Ascending aorta (tissue), 2 donors: ENCODE data around the gene APEH. TPM values are rescaled to one million over a fixed set of nuclear protein-coding genes. Genes with fewer than 3 reads are reported as not detected.

ENCODE experiments used
- DNase-seq, 2 donors: peaks; one replicate each; pipeline ENCODE4 v3.0.0-alpha.2; 2019; ENCODE audit warnings: low spot score in 2 of 2
- H3K27ac ChIP-seq, 2 donors: fragments of 200-600 bp; sonication (generic); one replicate each; pipeline ENCODE4 v1.5.1; 2016 to 2017; ENCODE audit warnings: mild to moderate bottlenecking in 1 of 2
- H3K27me3 ChIP-seq: fragments of 200-600 bp; sonication (generic); one replicate; pipeline ENCODE4 v1.5.1; 2017
- H3K36me3 ChIP-seq, 2 donors: fragments of 200-600 bp; sonication (generic); one replicate each; pipeline ENCODE4 v1.5.1; 2016
- H3K4me1 ChIP-seq, 2 donors: fragments of 200-600 bp; sonication (generic); one replicate each; pipeline ENCODE4 v1.5.1; 2016 to 2017; ENCODE audit warnings: mild to moderate bottlenecking in 1 of 2
- H3K4me3 ChIP-seq, 2 donors: fragments of 200-600 bp; sonication (generic); one replicate each; pipeline ENCODE4 v1.5.1; 2016 to 2017; ENCODE audit warnings: mild to moderate bottlenecking in 1 of 2
- H3K9me3 ChIP-seq, 2 donors: fragments of 200-600 bp; sonication (generic); one replicate each; pipeline ENCODE4 v1.5.1; 2016
- intact Hi-C: fragments of 100-400 bp; cut with DNase I; formaldehyde crosslinking; loops from one replicate; pipeline ENCODE4 v1.15.1; 2023
- total RNA-seq: library from RNA; depleted of rRNA; stranded (reverse); fragments of >200 nt; gene quantifications from one replicate; pipeline ENCODE4 v1.1.0, GENCODE V29; 2016
- TF ChIP-seq, protein P1 (sequence below), 3 experiments: fragments of 200-600 bp in 2 of 3; fragments of 450-650 bp in 1 of 3; sonication (generic) in 2 of 3; IDR thresholded peaks; one replicate each; pipeline ENCODE4 v1.5.1; 2016 to 2019; ENCODE audit warnings: antibody characterized with exemption in 3 of 3, mild to moderate bottlenecking in 1 of 3, moderate library complexity in 1 of 3

The APEH gene
- total RNA-seq, 1 donor from 2014 or later, result 79.5 TPM

DNA sequence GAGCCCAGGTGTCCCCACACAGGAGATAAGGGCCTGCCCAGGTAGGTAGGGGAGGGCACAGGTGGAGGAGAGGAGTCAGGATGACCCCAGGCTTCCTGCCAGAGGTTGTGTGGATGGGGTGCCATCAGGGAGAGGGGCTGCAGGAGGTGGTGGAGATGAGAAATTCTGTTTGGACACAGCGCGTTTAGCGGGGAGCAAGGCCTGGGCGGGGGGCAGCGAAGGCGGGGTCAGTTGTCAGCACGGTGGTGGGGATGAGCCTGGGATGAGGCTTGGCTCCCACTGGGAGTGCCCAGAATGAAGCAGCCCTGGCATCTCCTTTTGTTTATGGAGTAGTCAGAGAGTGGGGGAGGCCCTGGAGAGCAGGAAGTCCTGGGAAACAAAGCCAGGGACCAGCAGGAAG, 29.8 kb downstream of the APEH start:
- TF ChIP-seq, protein P1, sequence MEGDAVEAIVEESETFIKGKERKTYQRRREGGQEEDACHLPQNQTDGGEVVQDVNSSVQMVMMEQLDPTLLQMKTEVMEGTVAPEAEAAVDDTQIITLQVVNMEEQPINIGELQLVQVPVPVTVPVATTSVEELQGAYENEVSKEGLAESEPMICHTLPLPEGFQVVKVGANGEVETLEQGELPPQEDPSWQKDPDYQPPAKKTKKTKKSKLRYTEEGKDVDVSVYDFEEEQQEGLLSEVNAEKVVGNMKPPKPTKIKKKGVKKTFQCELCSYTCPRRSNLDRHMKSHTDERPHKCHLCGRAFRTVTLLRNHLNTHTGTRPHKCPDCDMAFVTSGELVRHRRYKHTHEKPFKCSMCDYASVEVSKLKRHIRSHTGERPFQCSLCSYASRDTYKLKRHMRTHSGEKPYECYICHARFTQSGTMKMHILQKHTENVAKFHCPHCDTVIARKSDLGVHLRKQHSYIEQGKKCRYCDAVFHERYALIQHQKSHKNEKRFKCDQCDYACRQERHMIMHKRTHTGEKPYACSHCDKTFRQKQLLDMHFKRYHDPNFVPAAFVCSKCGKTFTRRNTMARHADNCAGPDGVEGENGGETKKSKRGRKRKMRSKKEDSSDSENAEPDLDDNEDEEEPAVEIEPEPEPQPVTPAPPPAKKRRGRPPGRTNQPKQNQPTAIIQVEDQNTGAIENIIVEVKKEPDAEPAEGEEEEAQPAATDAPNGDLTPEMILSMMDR (IDR thresholded peaks at IDR 0.05), result no peak
- Histone ChIP-seq H3K27ac (no peak overlapping the region), H3K27me3 (no peaks in the 10 kb centered on the region), H3K4me3 (no peak overlapping the region), H3K9me3 (no peaks in the 10 kb centered on the region), H3K4me1 (no peaks in the 10 kb centered on the region), H3K36me3 (peaks cover 34 to 71% of the 10 kb centered on the region in 2 donors)
- no peak for DNase-seq
- intact Hi-C loops, result loop anchor here (2.0 kb wide), 1 partner anchor 135 kb away; no protein-coding TSS in a partner anchor

DNA sequence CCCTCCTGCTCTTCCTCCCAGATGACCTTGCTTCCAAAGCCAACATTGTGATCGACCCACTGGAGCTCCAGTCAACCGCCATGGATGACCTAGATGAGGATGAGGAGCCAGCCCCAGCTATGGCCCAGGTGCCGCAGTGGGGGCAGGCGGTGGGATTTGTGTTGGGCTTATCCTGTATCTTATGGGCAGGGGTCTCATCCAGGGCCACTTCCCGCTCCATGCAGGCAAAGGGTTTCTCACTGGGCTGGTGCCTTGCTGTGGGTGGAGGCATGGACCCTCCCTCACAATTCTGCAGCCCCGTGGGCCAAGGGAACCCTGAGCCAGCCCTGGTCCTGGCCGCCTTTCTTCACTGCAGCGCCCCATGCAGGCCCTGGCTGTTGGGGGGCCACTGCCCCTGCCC, 30.5 kb downstream of the APEH start:
- DNase-seq, result no peak
- Histone ChIP-seq H3K27ac (no peak overlapping the region), H3K27me3 (no peaks in the 10 kb centered on the region), H3K4me3 (no peak overlapping the region), H3K36me3 (peaks cover 27 to 66% of the 10 kb centered on the region in 2 donors), H3K9me3 (no peaks in the 10 kb centered on the region), H3K4me1 (no peaks in the 10 kb centered on the region)
- intact Hi-C loops, result no loop called here
- TF ChIP-seq, protein P1 (IDR thresholded peaks at IDR 0.05), result no peak

DNA sequence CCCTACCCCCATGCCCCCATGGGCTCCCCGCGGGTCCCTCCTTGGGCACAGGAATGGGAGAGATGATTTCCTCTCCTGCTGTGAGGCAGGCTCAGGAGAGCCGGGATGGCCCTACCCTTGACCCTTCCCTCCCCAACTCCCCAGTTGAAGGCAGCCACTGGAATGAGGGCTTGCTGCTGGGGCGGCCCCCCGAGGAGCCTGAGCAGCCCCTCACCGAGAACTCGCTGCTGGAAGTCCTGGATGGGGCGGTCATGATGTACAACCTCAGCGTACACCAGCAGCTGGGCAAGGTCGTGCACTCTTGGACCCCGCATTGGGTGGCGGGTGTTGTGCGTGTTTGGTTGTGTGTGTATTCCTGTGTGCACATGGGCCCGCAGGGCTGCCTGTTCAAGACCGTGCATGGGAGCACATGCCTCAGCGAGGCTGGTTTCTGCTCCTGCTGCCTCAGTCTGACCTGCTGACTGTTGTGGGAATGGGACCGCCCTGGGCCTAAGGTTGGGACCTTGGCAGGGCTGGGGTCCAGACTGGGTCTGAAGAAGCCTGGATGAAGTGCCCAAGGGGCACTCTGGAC, 31.3 kb downstream of the APEH start:
- Histone ChIP-seq H3K36me3 (peaks cover 22 to 57% of the 10 kb centered on the region in 2 donors), H3K9me3 (no peaks in the 10 kb centered on the region), H3K27me3 (no peaks in the 10 kb centered on the region), H3K4me3 (no peak overlapping the region), H3K4me1 (no peaks in the 10 kb centered on the region), H3K27ac (no peak overlapping the region)
- no peak for DNase-seq
- intact Hi-C loops, result no loop called here
- TF ChIP-seq, protein P1 (IDR thresholded peaks at IDR 0.05), result no peak

DNA sequence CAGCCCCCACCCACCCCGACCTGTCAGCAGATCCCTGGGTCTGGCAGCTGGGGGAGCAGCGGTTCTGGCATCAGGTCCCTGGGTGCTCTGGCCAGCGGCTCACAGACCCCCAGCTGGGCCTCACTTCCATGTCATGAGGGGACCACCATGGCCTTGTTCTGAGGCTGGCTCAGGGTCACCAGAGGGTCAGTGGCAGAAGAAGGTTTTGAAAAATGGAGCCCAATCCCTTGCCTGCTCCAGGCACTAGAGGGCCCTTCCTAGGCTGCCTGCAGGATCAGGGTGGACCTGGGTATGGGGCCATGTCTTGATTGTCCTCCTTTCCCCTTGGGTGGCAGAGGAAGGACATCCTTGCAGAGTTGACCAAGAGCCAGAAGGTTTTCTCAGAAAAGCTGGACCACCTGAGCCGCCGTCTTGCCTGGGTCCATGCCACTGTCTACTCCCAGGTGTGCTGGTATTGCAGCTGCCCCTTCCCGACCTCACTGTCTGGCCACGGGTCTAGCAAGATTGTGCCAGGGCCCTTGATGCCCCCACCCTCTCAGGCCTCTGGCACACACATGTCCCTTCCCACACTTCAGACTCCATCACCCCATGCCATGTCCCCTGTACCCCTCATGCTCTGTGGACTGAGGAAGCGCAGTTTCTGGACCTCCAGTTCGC, 32.4 kb downstream of the APEH start:
- no peaks in the 10 kb centered on the region for H3K27me3 ChIP-seq
- no peak for DNase-seq
- no peaks in the 10 kb centered on the region for H3K9me3 ChIP-seq
- no peak overlapping the region for H3K27ac ChIP-seq
- peaks cover 19 to 49% of the 10 kb centered on the region in 2 donors for H3K36me3 ChIP-seq
- no peak overlapping the region for H3K4me3 ChIP-seq
- intact Hi-C loops, result no loop called here
- H3K4me1 ChIP-seq, result no peaks in the 10 kb centered on the region
- TF ChIP-seq, protein P1 (IDR thresholded peaks at IDR 0.05), result no peak

DNA sequence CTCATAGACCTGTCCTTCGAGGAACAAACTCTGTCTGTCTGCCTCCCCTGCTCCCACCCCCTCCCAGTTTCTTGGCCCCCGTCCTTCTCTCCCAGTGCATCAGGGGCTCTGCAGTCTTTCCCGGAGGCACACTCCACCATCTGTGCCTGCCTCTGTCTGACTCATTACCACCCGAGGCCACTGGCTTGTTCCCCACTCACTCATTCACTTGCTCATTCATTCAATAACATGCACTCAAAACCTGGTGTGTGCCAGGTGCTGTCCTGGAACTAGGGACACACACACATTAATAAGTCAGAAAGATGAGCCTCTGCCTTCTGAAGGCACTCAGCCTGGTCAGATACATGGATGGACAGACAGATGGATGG, 32.9 kb downstream of the APEH start:
- Histone ChIP-seq H3K36me3 (peaks cover 14 to 48% of the 10 kb centered on the region in 2 donors), H3K4me3 (no peak overlapping the region), H3K27ac (no peak overlapping the region), H3K9me3 (no peaks in the 10 kb centered on the region), H3K4me1 (no peaks in the 10 kb centered on the region), H3K27me3 (no peaks in the 10 kb centered on the region)
- intact Hi-C loops, result no loop called here
- no peak for DNase-seq
- TF ChIP-seq, protein P1 (IDR thresholded peaks at IDR 0.05), result no peak
